GM19193 (cell line): ENCODE measurements around the gene ASXL1.
A peak's percentile ranks its signal among the peaks of the same experiment; 100 is the strongest.

ENCODE experiments used
- POLR2A ChIP-seq: IDR thresholded peaks from 4 replicates; pipeline ENCODE4 v1.6.1; 2011; ENCODE audit not compliant: insufficient read depth, insufficient read length; ENCODE audit errors: extremely low read depth

The ASXL1 gene

GRCh38 chr20:32355417-32355841, 2.7 kb upstream of the ASXL1 start:
- TF ChIP-seq POLR2A, result no peak

DNA sequence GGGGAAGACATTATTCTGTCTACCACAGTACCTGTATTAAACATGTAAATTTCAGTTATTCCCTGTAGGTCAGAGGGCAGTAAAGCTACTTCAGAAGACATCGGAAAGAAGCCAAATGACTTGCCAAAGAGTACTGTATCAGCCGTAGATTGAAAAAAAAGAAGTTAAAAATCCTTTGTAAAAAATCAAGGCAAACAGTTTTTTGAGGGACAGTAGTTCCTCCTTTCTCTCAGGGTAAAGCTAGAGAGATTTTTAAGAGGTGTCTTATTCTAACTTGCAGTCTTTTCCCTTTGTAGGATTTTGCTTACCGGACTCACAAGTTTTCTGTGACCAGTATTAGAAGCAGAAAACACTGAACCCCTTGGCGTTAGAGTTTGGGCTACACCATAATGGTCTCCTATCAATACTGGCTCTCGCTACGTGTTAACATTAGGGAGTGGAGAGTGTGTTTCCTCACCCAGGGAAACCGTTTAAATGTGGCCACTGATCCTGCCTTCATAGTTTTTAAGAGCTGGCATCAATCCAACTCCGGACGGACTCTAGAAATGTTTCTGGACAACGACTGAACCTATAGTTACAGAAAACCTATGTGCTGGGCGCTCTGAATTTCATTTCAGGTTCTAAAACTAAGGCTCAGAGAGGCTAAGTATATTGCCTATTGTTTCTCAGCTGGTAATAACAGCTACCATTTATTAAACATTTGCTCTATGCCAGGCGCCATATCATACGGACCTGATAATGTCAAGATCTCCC, 1.3 kb upstream of the ASXL1 start:
- TF ChIP-seq POLR2A, result no peak

DNA sequence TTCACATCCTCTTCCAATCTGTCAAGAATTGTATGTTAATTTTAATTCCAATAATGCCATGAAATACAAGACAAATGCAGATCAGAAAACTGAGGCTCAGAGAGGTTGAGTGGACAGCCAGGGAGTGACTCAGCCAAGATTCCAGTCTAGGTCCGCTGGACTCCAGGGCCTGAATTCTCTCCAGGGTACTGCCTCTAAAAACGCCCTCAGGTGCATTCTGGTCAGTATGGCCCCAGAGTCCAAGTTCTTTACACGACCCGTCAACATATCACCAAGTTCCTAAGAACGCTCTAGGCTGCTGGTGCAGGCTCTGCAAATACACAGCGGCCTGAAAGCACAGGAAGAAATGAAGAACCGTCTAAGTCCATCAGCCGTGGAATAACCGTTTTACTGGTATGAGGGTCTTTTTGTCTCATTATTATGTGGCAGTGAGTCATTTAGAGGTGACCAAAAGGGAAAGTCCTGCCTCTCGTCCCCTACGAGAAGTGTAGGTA, 709 bp upstream of the ASXL1 start:
- no peak for TF ChIP-seq POLR2A

DNA sequence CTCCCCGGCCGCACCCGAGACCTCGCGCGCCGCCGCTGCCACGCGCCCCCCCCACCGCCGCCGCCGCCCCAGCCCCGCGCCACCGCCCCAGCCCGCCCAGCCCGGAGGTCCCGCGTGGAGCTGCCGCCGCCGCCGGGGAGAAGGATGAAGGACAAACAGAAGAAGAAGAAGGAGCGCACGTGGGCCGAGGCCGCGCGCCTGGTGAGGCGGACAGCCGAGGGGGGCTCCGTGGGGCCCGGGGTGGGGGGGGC, 426 bp downstream of the ASXL1 start:
- no peak for TF ChIP-seq POLR2A

- TF ChIP-seq POLR2A, result peak; percentile 67
Observed at GRCh38 chr20:32358883-32359632, 927 bp downstream of the ASXL1 start.

DNA sequence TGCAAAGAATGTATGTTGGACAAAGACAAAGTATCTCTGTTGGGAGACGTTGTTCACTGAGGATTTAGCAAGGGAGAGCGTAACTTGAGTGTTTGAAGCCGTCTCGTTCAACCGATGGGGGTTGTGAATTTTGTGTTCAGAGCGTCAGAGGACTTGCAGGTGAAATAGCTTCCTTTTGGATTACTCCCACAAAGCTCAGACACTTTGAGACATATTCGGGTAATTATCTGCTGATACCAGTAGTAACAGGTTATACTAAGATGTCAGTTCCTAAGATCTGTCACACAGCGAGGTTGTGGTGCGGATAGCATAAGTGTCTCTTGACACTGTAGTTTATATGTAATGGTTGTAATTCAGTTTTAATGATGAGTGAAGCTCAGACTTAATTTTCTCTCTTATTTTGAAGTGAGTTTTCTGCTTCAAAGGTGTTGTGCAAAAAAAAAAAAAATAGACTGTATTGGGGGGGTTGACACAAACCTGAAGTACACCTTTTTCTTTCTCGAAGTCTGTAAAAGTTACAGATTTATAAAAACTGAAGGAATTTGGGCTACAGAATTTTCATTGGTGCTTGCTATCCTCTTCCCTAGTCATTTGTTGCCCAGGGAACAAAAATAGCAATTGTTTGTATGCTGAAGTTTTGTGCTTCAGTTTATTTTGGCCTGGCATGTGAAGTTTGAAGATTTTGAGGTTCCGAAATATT, 1.7 kb downstream of the ASXL1 start:
- no peak for TF ChIP-seq POLR2A

GRCh38 chr20:32360333-32360634, 2.2 kb downstream of the ASXL1 start:
- TF ChIP-seq POLR2A, result no peak

DNA sequence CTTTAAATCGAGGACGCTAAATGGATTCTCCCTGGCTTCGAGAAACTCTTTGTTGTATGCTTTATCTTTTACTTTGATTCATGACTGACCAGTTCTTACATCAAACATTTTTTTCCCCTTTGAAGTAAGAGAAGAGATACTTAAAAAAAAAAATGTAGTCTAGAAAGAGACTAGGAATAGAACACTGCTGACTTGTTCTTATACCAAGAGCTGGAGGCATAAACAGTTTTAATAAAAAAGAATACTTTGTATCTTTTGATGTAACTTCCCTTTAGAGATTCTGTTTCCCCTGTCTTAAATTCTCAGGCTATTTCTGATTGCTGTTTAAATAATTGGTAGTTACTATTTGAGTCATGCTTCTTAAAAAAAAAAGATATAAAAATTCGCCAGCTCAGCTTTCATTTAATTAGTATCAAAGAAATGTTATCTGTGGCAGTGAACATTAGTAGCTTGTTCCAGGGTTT, 4.8 kb downstream of the ASXL1 start:
- TF ChIP-seq POLR2A, result no peak

GRCh38 chr20:32363492-32363891, 5.4 kb downstream of the ASXL1 start:
- TF ChIP-seq POLR2A, result no peak

DNA sequence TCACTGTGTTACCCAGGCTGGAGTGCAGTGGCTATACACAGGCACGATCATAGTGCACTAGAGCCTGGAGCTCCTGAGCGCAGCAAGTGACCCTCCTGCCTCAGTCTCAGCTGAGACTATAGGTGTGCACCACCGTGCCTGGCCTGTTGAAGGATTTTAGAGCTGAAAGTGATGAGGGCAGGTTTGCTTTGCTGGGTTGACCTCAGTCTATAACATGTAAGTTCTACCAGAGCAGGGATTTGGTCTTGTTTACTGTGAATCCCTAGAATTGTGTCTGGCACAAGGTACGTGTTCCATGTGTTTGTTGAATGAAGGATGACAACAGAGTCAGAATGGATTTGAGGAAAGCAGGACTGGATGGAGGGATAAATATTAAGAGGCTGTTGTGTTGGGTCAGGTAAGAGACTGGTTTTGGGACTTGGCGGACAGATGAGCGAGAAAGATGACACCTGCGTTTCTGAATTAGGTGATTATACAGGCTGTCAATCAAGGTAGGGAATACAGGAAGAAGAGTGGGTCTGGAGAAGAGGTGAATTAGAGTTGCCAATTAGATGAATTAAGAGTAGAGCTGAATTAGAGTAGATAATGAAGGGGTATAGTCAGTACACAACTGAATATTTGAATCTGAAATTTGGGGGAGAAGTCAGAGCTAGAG, 6.5 kb downstream of the ASXL1 start:
- no peak for TF ChIP-seq POLR2A

GRCh38 chr20:32365564-32365963, 7.4 kb downstream of the ASXL1 start:
- TF ChIP-seq POLR2A, result no peak

DNA sequence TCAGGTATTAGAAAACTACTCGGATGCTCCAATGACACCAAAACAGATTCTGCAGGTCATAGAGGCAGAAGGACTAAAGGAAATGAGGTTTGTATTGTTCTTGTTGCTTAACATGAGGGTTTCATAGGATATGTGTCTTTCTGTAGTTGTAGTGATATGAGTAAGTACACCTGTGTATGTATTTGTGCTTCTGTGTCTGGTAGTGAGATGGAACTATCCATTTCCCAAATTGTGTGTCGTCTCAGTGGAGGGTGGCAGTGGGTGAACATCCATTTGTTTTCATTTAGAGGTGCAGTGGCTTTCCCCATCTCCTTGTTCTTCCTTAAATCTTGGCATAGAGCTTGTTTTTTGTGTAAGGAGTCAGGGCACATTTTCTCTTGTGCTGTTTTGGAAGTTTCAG, 8.2 kb downstream of the ASXL1 start:
- no peak for TF ChIP-seq POLR2A

DNA sequence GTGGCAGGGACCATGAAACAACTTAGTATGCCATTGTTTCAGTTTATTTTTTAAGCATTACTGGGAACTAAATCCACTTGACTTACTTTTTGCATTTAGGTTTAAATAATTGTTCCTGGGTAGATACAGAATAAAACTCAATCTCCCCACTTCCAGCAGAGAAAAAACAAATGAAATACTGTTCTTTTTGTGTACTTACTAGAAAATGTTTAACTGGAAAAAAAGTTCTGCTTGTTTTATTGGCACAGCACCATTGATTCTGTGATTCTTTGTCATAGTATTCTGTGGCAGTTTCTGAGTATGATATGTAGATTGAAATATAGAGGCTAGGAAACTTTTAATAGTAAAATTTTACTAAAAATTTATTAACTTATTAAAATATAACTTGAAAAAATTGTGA, 10.2 kb downstream of the ASXL1 start:
- TF ChIP-seq POLR2A, result no peak

GRCh38 chr20:32368925-32369324, 10.8 kb downstream of the ASXL1 start:
- no peak for TF ChIP-seq POLR2A

DNA sequence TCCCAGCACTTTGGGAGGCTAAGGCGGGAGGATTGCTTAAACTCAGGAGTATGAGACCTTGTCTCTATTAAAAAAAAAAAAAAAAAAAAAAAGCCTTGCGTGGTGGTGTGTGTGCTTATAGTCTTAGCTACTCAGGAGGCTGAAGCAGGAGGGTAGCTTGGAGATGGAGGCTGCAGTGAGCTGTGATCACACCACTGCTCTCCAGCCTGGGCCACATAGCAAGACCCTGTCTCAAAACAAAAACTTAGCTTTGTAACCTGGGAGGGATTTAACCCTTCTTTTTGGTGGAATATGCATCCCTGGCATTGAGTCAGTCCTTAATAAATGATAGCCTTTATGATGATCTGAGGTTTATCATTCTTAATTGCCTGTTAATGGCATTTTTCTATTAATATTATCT, 12.8 kb downstream of the ASXL1 start:
- TF ChIP-seq POLR2A, result no peak

GRCh38 chr20:32378461-32378860, 20.3 kb downstream of the ASXL1 start:
- TF ChIP-seq POLR2A, result no peak

- TF ChIP-seq POLR2A, result no peak
Observed at GRCh38 chr20:32380745-32381144, 22.6 kb downstream of the ASXL1 start.
